ENCODE data around the gene CNTF. TPM values are rescaled to one million over a fixed set of nuclear protein-coding genes. Genes with fewer than 3 reads are reported as not detected.

The CNTF gene
- total RNA-seq, 1 experiment from 2014 or later: 5.5 TPM

DNA sequence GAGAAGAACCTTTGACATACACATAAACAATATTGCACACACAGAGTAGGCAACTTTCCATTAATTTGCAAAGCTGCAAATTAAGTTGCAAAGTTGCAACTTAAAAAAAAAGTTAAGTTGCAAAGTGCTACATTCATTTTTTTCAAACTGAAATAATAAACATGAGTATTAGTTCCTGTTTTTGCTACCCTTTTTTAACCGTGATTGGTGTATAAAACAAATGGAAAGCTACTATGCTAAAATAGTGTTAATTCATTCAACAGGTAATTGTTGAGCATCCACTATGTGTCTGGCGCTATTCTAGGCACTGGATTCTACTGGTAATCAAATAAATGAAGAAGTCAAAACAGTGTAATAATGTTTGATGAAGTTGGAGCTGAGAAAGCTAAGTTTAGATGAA is 35.5 kb upstream of the CNTF start:
- DNase-seq (ENCODE audit: low spot score): no peak
- ChIA-PET POLR2A (ENCODE audit: low non-redundant PET) (no interaction called here), CTCF (no interaction called here)
- Histone ChIP-seq H3K27me3 (replicated peaks; ENCODE audit: insufficient read depth, low read depth, low read length, poor library complexity) (no peaks in the 10 kb centered on the region), H3K27ac (ENCODE audit: low read depth, low read length, poor library complexity, severe bottlenecking) (no peak overlapping the region), H3K4me3 (ENCODE audit: low read depth, low read length, poor library complexity, severe bottlenecking) (no peak overlapping the region), H3K9me3 (ENCODE audit: low read depth, low read length, poor library complexity, severe bottlenecking) (no peaks in the 10 kb centered on the region), H3K36me3 (ENCODE audit: insufficient read depth, low read length, poor library complexity, severe bottlenecking) (peaks cover 23% of the 10 kb centered on the region), H3K4me1 (ENCODE audit: insufficient read depth, low read length, poor library complexity, severe bottlenecking) (peaks cover 7% of the 10 kb centered on the region)
- BruUV-seq (replicated peaks): no TSS peak
- intact Hi-C loops (cut with micrococcal nuclease; ENCODE audit: unreplicated experiment): no loop called here
- TF ChIP-seq EZH2 (IDR thresholded peaks at IDR 0.05; ENCODE audit: borderline replicate concordance, low read depth, low read length, poor library complexity, severe bottlenecking): no peak
- TF ChIP-seq, protein P1, sequence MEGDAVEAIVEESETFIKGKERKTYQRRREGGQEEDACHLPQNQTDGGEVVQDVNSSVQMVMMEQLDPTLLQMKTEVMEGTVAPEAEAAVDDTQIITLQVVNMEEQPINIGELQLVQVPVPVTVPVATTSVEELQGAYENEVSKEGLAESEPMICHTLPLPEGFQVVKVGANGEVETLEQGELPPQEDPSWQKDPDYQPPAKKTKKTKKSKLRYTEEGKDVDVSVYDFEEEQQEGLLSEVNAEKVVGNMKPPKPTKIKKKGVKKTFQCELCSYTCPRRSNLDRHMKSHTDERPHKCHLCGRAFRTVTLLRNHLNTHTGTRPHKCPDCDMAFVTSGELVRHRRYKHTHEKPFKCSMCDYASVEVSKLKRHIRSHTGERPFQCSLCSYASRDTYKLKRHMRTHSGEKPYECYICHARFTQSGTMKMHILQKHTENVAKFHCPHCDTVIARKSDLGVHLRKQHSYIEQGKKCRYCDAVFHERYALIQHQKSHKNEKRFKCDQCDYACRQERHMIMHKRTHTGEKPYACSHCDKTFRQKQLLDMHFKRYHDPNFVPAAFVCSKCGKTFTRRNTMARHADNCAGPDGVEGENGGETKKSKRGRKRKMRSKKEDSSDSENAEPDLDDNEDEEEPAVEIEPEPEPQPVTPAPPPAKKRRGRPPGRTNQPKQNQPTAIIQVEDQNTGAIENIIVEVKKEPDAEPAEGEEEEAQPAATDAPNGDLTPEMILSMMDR (conservative IDR thresholded peaks at IDR 0.05; ENCODE audit: low read depth, low read length): no peak

DNA sequence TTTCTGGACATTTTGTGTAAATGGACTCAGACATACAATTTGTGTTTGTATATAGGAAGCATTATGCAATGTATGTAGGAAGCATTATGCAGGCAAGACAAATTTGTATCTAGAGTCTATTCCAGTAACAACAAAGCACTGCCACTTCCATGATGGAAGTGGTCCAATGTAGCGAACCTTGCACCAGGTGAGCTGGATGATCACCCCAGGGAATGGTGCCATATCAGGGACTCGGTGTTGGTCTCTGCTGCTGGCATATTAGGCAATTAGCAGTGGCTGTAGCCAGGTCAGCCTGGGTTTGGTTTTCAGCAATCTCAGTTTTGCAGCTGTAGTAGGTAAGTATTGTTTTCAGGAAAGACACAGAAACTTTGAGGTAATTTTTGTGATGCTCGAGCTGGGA is 30.8 kb upstream of the CNTF start:
- ChIA-PET POLR2A (ENCODE audit: low non-redundant PET) (no interaction called here), CTCF (no interaction called here)
- TF ChIP-seq EZH2 (IDR thresholded peaks at IDR 0.05; ENCODE audit: borderline replicate concordance, low read depth, low read length, poor library complexity, severe bottlenecking): no peak
- TF ChIP-seq, protein P1 (conservative IDR thresholded peaks at IDR 0.05; ENCODE audit: low read depth, low read length): no peak
- no TSS peak for BruUV-seq (replicated peaks)
- Histone ChIP-seq H3K27me3 (replicated peaks; ENCODE audit: insufficient read depth, low read depth, low read length, poor library complexity) (no peaks in the 10 kb centered on the region), H3K4me1 (ENCODE audit: insufficient read depth, low read length, poor library complexity, severe bottlenecking) (peaks cover 2% of the 10 kb centered on the region), H3K27ac (ENCODE audit: low read depth, low read length, poor library complexity, severe bottlenecking) (no peak overlapping the region), H3K36me3 (ENCODE audit: insufficient read depth, low read length, poor library complexity, severe bottlenecking) (peaks cover 12% of the 10 kb centered on the region), H3K9me3 (ENCODE audit: low read depth, low read length, poor library complexity, severe bottlenecking) (no peaks in the 10 kb centered on the region), H3K4me3 (ENCODE audit: low read depth, low read length, poor library complexity, severe bottlenecking) (no peak overlapping the region)
- no peak for DNase-seq (ENCODE audit: low spot score)
- intact Hi-C loops (cut with micrococcal nuclease; ENCODE audit: unreplicated experiment): no loop called here

DNA sequence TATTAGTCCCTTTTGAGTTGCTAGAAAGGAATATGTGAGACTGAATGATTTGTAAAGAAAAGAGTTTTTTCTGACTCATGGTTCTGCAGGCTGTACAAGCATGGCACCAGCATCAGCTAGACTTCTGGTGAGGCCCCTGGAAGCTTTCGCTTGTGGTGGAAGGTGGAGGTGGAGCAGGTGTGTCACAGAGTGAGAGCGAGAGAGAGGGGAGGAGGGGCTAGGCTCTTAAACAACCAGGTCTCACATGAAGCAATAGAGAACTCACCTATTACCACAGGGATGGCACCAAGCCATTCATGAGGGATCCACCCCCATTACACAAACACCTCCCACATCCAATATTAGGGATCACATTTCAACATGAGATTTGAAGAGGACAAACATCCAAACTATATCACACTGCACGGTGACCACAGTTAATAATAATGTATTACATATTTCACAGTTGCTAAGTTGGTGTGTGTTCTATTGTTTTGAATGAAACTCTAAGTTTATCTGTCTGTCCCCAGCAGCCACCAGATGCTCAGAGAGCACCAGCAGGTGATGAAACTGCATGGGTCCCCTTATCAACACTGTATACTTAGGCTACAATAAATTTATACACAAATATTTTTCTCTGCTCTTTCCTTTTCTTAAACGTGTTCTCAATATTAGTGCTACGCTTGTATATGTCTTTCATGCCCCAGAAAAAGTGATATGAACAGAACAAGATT is 29.5 kb upstream of the CNTF start:
- Histone ChIP-seq H3K27ac (ENCODE audit: low read depth, low read length, poor library complexity, severe bottlenecking) (no peak overlapping the region), H3K36me3 (ENCODE audit: insufficient read depth, low read length, poor library complexity, severe bottlenecking) (no peaks in the 10 kb centered on the region), H3K4me3 (ENCODE audit: low read depth, low read length, poor library complexity, severe bottlenecking) (no peak overlapping the region), H3K27me3 (replicated peaks; ENCODE audit: insufficient read depth, low read depth, low read length, poor library complexity) (no peaks in the 10 kb centered on the region), H3K4me1 (ENCODE audit: insufficient read depth, low read length, poor library complexity, severe bottlenecking) (peaks cover 4% of the 10 kb centered on the region), H3K9me3 (ENCODE audit: low read depth, low read length, poor library complexity, severe bottlenecking) (no peaks in the 10 kb centered on the region)
- TF ChIP-seq EZH2 (IDR thresholded peaks at IDR 0.05; ENCODE audit: borderline replicate concordance, low read depth, low read length, poor library complexity, severe bottlenecking): no peak
- TF ChIP-seq, protein P1 (conservative IDR thresholded peaks at IDR 0.05; ENCODE audit: low read depth, low read length): no peak
- CTCF ChIA-PET: no interaction called here
- DNase-seq (ENCODE audit: low spot score): no peak
- intact Hi-C loops (cut with micrococcal nuclease; ENCODE audit: unreplicated experiment): no loop called here
- BruUV-seq (replicated peaks): no TSS peak
- POLR2A ChIA-PET (ENCODE audit: low non-redundant PET): no interaction called here

Measured in A673 (cell line).